ENCODE data around the gene SRI.
"Not testable (repeated sequence)": the region's sequence is repeated elsewhere in the genome, so short reads cannot be mapped to it uniquely, and the experiment has no call there.

Gene SRI, protein sequence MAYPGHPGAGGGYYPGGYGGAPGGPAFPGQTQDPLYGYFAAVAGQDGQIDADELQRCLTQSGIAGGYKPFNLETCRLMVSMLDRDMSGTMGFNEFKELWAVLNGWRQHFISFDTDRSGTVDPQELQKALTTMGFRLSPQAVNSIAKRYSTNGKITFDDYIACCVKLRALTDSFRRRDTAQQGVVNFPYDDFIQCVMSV

DNA sequence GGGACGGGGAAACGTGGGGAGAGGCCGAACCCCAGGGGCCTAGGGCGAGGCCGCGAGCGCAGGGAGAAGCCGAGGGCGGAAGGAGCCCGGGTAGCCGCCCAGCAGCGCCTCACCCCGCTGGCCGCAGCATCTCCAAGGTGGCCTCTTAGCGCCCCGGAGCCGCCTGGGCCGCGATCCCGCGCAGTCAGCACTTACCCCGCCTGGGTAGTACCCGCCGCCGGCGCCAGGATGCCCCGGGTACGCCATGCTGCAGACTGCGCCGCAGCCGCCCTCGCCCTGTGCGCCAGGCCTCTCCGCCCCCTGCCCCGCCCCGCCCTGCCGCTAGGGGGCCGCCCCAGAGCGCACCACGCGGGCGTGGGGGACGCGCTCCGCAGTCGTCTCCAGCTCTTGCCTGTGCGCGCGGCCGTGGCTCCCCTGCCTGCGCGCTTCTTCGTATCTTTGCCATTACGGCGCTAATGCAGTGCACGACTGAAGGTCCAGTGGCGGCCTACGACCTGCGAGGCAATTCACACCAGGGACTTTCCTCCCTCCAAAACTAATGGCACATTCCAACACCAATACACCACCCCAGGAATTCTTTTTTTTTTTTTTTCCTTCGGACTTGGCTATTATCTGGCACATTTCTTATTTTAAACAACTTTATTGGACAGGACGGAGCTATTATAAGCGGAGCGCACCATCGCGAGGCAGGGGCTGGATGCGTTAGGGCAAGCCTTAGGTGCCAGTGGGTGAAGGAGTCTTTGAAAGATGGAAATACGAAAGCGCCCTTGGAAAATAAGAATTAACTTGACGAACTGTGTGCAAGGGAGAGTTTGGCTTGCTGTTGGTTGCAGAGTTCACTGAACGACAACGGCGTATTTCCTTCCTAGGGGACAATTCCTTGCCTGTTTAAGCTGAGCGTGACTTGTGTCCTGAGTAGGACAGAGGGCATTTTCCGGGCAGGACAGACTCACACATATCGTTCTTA, at the start of gene SRI:
Gene SRI (minus strand): TSS at position 258 of the 967 bp plus-strand sequence. CDS start 12 bp downstream, at position 246.
- peak; percentile 79 to 92 (median 85) for DNase-seq

DNA sequence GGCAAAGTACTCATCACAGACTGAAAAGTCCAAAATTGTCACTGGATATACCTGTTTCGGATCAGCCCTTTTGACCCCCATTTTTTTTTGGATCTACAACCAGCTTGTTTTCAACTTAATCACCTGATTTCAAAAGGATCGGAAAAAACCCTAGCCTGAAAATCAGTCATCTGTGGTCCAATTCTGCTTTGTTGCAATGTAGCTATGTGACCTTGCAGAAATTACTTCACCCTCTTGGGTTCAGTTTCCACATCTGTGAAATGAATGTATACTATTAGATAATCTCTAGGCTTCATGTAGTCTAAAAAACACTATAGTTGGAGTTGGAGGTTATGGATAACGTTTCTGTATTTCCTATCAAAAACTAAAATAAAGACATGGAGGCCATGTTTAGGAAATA, 49.7 kb upstream of the SRI start:
- no peak for DNase-seq

DNA sequence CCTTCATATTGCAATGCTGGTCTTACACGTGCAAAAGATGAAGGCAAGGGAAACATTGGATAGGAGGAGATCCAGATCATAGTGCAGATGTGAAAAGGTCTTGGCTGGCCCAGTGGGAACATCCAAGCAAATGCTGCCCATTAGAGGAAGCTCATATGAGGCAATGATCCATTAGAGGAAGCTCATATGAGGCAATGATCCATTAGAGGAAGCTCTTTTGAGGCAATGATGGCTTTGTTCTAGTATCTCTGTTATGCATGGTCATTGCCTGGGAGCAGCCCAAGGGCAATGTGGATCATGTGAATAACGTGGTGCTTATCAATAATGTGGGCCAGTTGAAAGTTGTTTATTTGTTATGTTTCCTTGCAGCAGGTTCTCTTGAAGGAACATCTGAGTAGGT, 49.0 kb upstream of the SRI start:
- DNase-seq = no peak

DNA sequence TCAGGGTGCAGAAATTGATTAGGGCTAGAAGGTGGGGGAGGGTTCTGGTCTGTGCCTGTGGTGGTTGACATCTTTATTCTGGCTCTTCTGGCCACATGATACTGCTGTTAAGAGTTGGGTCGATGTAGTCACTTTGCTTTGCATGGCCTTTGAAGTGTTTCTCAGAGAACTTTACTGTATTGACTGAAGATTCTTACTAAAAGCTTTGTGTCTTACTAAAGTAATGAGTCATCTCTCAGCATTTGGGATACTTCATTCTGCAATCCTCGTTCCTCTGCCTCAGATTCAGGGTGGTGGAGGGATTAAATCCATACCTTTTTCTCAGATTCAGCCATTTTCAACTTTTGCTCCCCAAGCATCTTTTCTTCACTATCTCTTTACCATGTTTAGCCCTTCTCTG, 48.2 kb upstream of the SRI start:
- DNase-seq = no peak

DNA sequence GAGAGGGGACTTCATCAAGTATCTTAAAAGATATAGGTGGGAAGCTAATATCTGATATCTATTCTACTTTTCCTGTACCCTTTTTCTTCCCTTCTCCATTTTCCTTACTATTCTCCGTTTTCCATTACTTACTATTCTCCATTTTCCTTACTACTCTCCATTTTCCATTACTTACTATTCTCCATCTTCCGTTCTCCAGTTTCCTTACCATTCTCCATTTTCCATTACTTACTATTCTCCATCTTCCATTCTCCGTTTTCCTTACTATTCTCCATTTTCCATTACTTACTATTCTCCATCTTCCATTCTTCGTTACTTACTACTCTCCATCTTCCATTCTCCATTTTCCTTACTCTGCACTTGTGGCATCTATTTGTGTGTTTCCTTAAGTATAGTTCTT, 47.6 kb upstream of the SRI start:
- DNase-seq = no peak

DNA sequence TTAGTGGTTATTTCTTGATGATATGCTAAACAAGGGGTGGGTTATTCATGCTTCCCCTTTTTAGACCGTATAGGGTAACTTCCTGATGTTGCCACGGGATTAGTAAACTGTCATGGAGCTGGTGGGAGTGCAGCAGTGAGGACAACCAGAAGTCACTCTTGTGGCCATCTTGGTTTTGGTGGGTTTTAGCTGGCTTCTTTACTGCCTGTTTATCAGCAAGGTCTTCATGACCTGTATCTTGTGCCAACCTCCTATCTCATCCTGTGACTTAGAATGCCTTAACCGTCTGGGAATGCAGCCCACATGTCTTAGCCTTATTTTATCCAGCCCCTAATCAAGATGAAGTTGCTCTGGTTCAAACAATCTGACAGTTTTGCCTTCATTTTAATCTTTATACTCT, 45.1 kb upstream of the SRI start:
- DNase-seq = not testable (repeated sequence)

DNA sequence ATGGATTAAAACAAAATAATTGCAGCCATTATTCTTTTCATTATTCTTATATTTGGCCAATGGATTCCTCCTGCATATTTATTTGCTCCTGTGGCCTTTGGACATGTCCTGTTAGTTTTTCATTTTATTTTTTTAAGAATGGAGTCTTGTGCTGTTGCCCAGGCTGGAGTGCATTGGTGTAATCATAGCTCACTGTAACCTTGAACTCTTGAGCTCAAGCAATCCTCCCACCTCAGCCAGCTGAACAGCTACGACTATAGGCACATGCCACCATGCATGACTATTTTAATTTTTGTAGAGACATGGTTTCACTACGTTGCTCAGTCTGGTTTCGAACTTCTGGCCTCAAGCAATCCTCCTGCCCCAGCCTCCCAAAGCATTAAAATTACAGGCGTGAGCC, 42.7 kb upstream of the SRI start:
- DNase-seq = no peak

DNA sequence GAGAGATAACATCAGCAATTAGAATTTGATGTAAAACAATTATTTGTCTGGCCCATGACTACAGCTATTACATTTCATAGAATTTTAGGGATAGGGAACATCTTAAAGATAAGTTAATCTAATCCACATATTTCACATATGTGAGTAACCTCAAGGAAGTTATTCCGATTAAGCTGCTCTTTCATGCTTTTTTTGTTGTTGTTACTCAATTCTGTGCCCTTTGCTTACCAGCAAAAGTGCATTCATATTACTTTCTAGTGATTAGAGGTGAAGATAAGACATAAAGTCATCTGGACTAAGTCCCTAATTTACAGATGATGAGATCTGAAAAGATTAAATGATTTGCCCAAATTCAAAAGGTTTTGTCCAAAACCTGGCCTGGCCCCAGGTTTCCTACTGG, 40.9 kb upstream of the SRI start:
- DNase-seq = no peak

DNA sequence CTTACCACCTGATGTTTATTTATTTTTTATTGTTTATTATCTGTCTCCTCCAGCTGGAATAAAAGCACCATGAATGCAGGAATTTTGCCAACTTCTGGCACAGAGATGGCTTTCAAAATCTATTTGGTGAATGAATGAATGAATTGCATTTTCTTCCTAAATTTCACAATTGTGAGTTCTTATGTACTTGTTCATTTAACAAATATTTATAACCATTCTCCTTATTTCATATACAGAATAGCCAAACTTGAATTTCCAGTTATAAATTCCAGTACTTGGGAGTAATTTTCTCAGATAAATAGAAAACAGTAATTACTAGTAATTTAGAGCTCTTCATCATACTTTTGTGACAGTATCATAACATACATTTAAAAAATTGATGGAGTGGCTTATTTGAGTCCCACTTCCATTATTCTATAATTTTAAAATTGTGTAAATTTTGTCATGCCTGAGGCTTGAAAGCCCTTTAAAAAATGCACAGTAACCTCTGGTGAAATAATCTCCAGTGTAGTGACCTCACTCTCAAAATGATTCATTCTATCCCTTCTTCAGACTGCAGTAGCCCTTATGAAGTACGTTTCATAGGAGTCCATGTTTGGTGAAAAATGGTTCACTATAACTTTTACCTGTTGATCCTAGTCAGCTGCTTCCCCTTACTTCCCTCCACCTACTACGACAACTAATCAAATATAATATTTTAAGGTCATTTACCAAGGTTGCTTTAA, 40.0 kb upstream of the SRI start:
- no peak for DNase-seq

DNA sequence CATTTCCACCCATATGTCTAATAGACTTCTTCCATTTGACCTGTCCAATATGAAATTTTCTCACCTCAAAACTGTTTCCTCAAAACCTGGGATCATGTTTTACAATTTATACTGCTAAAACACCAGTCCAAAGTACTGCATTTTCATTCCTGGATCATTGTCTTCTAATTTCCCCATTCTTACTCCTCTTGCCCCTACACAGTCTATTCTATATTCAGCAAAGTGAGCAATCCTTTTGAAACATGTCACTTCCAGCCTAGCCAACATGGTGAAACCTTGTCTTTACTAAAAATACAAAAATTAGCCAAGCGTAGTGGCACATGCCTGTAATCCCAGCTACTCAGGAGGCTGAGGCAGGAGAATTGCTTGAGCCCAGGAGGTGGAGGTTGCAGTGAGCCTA, 38.5 kb upstream of the SRI start:
- not testable (repeated sequence) for DNase-seq

DNA sequence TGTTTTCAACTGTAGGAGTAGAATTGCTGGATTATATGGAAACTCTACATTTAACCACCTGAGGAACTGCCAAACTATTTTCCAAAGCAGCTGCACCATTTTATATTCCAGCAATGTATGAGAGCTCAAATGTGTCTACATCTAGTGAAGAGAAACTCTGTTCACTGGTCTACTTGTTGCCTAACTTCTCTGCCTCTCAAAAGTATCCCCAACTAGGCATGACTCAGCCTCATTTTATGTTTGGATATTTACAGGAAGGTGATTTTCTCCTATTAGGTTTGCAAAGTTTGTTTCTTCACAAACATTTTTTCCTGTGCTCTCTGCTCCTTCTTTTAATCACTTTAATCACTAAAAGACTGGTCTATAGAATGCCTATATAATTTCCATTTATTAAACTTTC, 37.1 kb upstream of the SRI start:
- DNase-seq = no peak

DNA sequence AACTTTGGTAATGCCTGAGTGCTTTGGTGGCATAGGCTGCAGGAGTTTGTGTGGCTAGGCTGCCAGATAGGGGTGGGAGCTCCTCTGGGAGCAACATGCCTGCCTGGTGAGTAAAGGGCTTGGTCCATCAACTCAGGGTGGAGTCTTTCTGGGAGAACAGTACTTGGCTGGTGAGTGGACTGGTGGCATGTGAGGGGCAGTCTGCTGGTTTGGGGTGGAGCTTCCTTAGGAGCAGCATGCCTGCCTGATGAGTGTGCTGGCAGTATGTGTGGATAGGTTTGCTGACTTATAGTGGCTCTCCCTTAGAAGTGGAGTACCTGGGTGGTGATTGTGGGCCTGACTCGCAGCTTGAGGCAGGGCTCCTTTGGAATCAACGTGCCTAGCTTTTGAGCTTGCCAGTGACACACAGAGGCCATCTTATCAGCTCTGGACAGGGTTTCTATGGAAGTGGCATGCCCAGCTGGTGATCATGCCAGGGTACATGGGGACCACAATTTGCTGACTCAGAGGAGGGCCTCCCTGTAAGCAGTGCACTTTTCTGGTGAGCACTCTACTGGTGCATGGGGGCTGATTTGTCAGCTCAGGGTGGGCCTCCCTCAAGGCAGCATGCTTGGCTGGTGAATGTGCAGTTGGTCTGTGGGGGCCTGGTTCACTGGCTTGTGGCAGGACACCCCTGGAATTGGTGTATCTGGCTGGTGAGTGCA, 35.0 kb upstream of the SRI start:
- no peak for DNase-seq

DNA sequence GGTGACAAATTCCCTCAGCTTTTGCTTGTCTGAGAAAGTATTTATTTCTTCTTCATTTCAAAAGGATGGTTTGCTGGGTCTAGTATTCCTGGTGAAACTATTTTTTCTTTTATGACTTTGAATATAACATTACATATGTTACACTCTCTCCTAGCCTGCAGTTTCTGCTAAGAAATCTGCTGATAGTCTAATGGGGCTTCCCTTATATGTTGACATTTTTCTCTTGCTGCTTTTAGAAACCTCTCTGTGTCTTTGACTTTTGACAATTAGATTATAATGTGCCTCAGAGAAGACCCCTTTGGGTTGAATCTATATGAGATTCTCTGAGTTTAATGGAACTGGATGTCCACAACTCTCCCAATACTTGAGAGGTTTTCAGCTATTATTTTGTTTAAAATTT, 33.8 kb upstream of the SRI start:
- no peak for DNase-seq

DNA sequence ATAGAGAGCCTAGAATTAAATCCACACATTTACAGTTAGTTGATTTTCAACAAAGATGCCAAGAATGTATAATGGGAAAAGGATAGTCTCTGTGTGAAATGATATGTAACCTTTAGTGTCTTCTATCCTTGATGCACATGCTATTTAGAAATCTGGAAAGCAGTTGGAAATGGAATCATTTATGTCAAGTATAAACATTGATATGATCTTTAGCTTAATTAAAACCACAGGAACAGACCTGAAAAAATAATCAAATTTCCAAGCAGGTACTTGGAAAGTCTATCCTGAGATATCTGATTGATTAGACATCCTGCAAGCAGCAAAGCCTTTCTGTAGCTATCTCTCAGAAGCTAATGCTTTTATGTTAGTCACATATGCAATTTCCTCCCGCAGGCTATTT, 24.4 kb upstream of the SRI start:
- DNase-seq = no peak

DNA sequence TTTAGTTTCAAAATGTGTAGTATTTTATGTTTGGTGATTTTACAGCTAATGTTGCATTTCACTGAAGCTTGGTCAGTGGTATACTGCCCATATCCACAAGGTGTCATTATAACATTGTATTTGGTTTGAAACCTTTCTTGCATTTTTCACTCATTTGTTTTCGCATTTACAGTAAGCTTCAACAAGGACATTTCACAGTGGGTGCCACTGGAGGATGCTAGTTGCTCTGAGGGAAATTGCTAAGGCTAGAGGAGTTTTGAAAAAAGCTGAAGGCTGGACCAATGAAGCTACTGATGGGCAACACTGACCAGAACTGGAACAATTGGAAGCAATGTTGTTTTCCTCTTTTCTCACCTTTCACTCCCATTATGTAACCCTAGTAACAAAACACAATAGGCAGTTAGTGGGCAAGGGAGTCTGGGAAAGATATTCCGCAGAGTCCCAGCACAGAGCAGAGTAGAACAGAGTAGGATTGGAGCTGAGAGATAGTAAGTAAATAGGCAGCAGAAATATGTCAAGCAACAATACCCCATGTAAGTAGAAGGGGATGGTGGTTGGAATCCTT, 23.6 kb upstream of the SRI start:
- DNase-seq = no peak

DNA sequence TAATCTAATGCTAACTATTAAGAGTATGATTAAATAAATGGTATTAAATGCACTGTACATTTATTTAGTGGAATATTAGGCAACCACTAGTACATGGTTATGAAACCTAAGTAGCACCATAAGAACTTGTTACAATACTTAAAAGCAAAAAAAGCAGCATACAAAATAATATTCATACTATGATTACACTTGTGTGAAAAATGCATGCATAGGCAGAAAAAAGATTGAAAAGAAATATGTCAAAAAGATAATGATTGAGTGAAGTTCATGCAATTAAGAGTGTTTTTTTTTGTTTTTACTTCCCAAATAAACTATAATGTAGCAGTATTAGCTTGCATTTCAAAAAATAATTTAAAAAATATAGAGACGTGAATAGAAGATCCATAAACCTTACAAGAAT, 20.0 kb upstream of the SRI start:
- no peak for DNase-seq

DNA sequence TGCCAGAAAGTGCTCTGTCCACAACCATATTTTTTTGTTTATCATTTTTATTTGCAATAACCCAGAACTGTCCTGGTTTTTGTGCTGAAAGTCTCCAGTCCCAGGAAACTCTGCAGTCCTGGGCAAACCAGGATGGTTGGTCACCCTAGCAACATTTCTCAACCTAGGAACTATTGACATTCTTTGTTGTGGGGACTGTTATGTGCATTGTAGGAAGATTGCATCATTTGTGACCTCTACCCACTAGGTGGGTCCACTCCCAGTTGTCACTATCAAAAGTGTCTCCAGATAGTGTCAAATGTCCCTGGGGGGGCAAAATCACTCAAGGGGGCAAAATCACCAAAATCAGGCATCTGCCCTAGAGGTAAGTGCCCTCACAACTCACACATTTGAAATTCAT, 14.0 kb upstream of the SRI start:
- DNase-seq = no peak

DNA sequence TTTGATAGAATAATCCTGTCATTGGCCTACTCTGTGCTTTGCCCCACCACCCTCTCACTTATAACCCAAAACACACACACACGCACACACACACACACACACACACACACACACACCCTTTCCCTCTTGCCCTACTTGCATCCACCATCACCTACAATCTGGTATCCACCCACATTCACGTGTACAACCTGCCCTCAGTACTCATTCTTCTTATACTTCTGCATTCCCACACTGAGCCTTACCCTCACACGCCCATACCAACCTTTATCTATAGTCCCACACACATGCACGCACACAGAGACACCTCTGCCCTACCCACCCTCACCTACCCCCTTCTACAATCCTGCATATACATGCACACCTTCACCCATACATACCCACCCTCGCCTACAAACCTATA, 10.8 kb upstream of the SRI start:
- DNase-seq = no peak

DNA sequence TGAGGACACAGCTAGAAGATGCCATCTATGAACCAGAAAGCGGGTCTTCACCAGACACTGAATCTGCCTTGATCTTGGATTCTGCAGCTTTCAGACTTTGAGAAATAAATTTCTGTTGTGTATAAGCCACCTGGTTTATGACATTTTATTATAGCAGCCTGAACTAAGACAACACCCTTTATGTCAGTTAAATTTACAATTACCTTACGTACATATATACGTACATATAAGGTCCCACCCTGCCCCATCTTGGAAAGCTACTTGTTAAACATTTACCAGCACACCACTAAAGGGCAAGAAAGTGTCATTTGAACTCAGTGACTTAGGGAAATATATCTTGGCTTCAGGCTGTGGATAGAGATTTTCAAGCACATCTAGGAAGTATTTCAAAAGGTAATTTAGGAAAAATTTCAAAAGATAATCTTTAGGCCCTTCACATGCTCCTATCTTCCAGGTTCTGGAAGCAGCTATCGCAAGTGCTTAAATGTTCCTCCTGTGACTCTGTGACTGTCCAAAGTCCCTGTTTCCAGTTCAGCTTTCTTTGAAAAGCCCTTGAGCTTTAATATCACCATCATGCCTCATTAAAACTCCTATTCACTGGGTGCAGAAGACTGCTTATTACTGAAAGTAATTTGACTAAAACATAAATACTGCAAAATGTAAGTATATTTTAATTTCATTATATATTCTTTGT, 9.6 kb upstream of the SRI start:
- DNase-seq = no peak

DNA sequence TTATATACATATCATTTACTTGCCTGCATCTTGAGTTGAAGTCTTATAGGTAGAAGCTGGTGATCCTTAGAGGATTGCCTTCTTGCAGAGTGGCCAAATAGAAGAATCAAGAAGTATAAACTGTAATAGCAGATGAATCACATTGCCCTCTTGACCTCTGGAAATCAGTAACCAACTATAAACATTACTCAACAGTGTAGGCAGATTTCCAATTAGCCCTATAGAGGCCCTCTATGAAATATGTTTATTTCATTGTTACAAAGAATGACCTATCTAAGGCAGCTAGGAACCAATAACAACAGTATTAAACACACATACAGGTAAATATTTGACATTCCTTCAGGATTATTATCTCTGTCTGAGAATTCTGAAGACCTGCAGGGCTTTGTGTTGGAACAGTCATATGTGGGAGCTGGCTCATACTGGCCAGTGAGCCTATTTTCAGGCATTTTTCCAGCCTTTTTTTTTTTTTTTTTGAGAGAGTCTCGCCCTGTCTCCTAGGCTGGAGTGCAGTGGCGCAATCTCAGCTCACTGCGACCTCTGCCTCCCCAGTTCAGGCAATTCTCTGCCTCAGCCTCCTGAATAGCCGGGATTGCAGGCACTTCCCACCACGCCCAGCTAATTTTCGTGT, 7.2 kb upstream of the SRI start:
- DNase-seq = no peak

DNA sequence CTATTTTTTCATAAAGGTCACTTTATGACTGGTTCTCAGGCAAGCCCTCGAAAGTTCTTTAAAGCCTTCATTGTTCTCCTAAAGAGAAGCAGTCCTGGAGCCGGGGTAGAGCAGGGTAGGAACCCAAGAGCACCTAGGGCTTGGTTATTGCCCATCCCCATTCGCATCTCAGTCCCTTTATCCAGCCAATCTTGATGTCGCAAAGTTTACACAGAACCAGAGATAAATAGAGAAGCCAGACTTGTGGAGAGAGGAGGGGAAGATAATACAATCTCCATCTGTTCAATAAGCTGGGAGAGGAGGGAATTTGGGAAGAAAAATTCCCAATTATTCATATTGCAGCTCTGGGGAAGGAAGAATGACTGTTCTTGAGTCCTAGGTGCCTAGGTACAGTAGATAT, 6.4 kb upstream of the SRI start:
- no peak for DNase-seq

Data from activated CD4-positive, CD25-positive, alpha-beta regulatory T cell (primary cell).